ENCODE results near the gene PSORS1C2.
"Not testable (repeated sequence)": the region's sequence is repeated elsewhere in the genome, so short reads cannot be mapped to it uniquely, and the experiment has no call there.

The PSORS1C2 gene

DNA sequence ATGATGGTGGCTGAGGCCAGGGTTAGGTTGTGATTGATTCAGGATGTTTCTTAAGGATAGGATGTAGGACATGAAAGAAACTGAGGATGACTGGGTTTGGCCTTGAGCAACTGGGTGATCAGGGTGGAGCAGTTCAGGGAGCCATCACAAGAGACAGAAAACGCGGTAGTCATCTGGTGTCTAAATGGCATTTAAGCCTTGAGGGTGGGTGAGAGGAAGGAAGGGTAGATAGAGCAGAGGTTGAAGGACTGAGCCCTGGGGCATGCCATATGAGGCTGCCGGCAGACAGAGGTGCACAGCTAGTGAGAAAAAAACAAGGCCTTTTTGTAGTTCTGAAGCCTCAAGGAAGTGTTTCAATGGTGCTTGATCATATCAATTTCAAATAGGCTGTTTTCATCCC, 29.7 kb upstream of the PSORS1C2 start:
- no peak for DNase-seq (ENCODE audit: low read depth, low spot score)

DNA sequence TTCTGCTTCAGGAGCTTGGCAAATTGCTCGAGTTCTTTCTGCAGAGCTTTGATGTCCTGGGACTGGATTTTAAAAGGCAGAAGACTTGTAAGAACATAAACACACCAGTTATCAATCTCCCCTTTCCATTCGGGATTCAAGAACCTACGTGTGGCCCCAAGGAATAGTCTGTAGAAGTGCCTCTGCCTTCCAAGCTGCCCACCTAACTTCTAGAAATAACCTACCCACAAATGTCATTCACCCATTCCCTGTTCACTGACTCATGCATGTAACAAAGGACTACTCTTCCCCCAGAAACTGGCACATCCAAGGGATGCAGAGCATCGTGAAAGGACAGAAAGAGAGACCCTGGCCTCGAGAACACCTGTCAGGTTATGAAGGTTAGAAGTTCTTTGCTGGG, 27.1 kb upstream of the PSORS1C2 start:
- DNase-seq (ENCODE audit: low read depth, low spot score): no peak
- no peak overlapping the region for H3K27ac ChIP-seq

More for the DNA sequence above, 29.7 kb upstream of the PSORS1C2 start:
- no peak overlapping the region for H3K27ac ChIP-seq

DNA sequence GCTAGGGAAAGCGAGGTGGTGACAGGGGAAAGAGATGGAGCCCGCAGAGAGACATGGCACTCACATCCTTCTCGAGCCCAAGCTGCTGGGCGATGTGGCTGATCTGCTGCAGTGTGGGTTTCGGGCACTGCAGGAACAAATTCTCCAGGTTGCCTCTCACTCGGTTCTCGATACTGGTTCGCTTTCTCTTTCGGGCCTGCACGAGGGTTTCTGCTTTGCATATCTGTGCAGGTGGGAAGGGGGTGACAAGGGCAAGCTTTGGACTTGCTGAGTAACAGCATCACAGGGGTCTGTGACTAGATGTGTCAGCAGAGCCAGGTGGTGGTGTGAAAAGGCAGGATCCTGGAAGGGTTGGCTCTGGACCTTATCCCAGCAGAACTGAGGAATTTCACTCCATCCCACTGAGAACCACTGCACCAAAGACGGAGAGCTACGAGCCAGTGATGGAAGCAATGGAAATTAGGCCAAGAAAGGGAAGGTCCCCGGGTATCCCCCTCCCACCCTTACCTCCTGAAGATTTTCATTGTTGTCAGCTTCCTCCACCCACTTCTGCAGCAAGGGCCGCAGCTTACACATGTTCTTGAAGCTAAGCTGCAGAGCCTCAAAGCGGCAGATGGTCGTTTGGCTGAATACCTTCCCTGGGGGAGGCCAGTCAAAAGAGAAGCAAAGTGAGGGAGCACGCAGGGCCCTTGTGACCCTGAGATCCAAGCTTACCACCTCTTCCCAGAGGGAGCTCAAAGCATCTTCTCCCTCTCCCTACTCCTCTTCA, 26.4 kb upstream of the PSORS1C2 start:
- not testable (repeated sequence) for DNase-seq (ENCODE audit: low read depth, low spot score); H3K27ac ChIP-seq

DNA sequence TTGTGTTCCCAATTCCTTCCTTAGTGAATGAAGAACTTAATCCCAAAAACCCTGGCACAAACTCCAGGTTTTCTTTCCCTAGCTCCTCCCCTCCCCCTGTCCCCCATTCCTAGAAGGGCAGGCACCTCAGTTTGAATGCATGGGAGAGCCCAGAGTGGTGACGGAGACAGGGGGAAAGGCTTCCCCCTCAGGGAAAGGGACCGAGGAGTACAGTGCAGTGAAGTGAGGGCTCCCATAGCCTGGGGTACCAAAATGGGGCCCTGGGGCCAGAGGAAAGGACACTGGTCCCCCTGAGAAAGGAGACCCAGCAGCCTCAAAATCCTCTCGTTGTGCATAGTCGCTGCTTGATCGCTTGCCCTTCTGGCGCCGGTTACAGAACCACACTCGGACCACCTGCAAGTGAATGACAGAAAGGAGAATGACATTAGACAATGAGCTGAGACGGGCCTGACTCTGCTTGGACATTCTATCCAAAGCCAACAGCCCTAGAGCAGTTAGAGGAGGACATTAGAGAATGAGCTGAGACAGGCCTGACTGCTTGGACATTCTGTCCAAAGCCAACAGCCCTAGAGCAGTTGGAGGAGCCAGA, 25.7 kb upstream of the PSORS1C2 start:
- not testable (repeated sequence) for DNase-seq (ENCODE audit: low read depth, low spot score); H3K27ac ChIP-seq

DNA sequence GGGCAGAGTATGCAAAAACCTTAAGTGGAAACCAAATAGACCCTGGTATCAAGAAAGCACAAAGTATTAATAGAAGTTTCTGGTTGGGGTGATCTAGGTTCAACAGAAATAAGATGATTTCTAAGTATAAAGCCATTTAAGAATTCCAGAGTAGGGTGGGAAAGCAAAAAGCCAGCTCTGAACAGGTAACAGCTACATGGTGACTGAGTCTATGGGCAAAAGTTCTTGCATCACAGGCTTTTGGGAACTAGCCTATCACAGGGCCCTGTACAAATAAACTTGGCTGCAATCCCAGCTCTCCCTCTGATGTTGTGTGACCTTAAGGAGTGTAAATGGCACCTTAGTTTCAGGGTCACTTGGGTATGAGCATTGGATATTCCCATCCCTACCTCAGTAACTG, 25.1 kb upstream of the PSORS1C2 start:
- DNase-seq (ENCODE audit: low read depth, low spot score): no peak
- no peak overlapping the region for H3K27ac ChIP-seq

DNA sequence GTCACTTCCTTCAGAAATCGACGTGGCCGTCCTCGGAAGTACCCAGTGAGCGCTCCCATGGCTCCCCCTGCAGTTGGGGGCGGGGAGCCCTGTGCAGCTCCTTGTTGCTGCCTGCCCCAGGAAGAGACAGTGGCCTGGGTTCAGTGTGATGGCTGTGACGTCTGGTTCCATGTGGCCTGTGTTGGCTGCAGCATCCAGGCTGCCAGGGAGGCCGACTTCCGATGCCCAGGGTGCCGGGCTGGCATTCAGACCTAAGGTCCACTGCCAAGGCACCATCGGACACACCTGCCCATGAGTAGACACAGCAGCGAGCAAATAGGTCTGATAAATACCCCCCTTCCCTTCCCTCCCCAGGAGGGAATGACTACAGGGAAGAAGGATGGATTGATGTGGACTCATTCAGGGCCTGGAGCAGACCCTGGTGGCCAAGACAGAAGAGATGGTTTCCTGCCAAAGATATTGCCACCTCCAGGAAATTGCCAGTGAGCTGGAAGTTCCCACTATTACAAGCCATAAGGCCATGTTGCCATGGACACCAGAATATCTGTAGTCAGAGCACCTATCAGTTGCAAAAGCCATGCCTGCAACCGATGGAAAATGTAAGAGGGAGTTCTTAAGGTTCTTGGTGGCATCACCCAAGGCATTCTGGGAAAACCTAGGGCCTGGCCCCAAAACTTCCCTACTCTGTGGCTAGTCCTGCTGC, 23.7 kb upstream of the PSORS1C2 start:
- no peak overlapping the region for H3K27ac ChIP-seq

DNA sequence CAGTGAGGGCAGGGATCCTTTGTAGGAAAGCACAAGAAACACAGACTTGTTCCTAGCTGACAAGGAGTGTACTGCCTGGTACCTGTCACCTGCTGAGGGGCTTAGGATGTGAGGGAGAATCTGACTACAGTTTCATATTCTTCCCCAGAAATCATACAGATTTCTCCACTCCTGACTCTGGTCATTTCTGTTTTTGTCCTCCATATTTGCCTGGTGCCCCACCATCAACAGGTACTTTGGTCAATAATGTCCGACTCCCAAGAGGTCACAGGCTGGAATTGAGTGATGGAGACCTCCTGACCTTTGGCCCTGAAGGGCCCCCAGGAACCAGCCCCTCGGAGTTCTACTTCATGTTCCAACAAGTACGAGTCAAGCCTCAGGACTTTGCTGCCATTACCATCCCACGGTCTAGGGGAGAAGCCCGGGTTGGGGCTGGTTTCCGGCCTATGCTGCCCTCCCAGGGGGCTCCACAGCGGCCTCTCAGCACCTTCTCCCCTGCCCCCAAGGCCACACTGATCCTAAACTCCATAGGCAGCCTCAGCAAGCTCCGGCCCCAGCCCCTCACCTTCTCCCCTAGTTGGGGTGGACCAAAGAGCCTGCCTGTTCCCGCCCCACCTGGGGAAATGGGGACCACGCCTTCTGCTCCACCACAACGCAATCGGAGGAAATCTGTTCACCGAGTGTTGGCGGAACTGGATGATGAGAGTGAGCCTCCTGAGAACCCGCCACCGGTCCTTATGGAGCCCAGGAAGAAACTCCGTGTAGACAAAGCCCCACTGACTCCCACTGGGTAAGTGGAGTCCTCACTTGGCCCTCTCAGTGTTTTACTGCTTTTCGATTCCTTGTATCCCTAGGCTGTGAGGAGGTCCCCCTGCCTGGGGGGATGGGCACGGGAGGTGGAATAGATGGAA, 22.6 kb upstream of the PSORS1C2 start:
- H3K27ac ChIP-seq: no peak overlapping the region
- no peak for DNase-seq (ENCODE audit: low read depth, low spot score)

More for the DNA sequence above, 23.7 kb upstream of the PSORS1C2 start:
- no peak for DNase-seq (ENCODE audit: low read depth, low spot score)

DNA sequence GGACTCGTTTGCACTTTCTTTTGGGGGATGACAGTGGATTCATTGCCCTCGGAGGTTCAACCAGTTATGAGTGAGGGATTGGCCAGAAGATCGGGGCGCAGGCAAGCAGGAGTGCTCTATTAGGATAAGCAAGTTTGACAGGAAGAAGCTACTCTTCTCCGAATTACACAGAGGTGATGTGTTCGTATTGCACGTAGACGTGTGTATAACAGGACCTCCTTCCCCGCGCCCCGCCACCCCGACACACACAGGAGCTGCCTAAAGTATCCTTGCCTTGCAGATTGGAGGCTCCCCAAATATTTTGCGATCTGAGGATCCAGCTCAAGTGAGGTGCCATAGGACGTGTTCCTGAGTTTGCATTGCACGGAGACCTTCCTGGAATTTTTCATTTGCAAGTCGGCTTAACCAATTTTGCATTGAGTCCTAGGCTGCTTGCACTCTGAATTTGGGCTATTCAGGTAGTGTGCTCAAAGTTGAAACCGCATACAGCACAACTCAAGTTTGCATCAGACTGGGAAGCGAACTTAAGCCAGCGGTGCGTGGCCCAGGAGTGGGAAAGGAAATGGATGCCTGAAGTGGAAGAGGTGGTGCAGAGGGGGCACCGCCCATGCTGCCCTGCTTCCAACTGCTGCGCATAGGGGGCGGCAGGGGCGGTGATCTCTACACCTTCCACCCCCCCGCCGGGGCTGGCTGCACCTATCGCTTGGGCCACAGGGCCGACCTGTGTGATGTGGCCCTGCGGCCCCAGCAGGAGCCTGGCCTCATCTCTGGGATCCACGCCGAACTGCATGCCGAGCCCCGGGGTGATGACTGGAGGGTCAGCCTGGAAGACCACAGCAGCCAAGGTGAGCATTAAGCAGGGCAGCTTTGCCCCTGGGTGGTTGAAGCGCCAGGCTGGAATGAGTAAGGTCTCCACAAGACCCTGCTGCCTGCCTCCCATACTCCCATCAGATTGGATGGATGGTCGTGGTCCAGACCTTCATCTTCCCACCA, 20.3 kb upstream of the PSORS1C2 start:
- no peak for DNase-seq (ENCODE audit: low read depth, low spot score)

DNA sequence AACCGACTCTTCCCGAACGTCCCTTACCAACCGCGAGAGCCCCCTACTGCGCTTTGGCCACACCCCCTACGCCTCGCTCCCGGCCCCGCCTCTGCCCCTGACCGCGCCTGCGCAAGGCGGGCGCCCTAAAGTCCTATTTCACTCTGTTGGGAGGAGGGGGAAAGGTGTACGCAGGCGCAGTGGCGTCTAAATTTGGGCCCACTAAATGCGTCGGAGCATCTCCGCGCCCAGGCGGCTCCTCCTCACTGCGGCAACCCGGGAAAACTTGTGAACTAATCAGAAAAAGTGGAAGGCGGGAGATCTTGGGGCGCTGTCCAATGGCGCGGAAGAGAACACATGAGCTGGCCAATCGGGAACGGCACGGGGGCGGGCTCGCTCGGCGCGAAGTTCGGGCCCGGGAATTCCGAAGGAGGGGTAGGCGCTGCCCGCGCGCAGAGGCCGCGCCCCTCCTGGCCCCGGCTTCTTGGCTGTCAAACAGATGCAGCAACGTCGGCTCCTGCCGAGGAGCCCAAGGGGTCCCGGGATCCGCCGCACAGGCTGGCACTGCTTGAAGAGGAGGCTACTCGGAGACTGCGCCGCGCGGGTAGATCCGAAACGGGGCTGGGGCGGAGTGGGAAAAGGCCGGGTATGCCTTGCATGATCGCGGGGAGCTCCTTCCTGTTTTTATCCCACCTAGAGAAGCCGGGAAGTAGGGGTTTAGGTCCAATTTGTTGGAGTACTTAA, 19.4 kb upstream of the PSORS1C2 start, which contains the start of gene TCF19:
TSS of gene TCF19 (plus strand) at position 450 of the 723 bp plus-strand sequence. CDS start 881 bp downstream, outside the sequence.
- peak; percentile 90 for DNase-seq (ENCODE audit: low read depth, low spot score)
- peak within 1 kb of the TSS; percentile 22 for H3K27ac ChIP-seq

More for the DNA sequence above, 20.3 kb upstream of the PSORS1C2 start:
- H3K27ac ChIP-seq: peak overlapping the region; percentile 13

DNA sequence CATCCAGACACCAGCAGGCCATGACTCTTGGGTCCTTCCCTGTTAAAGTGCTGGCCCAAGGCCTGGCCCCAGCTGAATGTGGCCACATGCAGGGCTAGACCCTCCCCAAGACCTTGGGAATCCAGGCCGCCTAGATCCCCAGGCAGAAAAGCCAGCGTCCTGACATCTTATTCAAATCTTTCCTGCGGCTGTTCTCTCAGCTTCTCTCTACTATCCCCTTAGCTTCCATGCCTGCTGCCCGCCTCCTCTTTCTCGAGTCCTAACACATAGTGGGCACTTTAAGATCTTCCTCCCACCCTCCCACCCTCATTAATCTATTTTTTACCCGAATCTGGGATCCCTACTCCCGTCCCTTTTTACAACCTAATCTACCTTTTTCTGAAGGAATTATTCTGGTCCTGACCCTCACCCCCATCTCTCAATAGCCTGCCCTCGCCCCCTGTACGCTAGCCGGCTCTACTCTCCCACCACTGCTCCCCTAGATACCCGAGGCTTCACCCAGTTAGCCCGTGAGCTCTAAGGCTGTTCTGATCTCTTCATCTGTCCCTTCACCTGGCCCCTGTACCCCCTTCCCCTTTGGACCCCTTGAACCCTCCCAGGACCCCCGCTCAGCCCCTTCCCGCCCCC, 18.8 kb upstream of the PSORS1C2 start, which contains the start of gene CCHCR1:
TSS of gene CCHCR1 (minus strand) at position 290 of the 627 bp plus-strand sequence. CDS start at position 88, 202 bp downstream.
- peak within 1 kb of the TSS; percentile 22 for H3K27ac ChIP-seq
- no peak for DNase-seq (ENCODE audit: low read depth, low spot score)

DNA sequence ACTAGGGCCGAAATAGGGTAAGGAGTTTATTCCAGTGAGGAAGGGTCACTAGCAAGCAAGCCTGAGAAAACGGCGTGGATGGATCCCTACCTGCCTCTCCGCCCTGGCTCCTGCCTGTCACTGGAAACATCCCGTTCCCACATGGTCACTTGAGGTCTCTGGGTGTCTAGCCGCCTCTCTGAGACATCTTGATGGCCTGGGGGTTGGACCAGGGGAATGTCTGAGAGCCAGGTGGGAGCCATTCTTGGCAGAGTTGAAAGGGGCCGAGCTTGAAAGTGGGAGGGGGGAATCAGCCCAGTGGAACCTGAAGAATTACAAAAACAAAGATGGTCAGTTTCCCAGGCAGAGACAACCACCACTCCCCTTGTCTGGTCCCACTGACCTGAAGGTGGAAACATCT, 17.8 kb upstream of the PSORS1C2 start:
- no peak overlapping the region for H3K27ac ChIP-seq
- no peak for DNase-seq (ENCODE audit: low read depth, low spot score)

DNA sequence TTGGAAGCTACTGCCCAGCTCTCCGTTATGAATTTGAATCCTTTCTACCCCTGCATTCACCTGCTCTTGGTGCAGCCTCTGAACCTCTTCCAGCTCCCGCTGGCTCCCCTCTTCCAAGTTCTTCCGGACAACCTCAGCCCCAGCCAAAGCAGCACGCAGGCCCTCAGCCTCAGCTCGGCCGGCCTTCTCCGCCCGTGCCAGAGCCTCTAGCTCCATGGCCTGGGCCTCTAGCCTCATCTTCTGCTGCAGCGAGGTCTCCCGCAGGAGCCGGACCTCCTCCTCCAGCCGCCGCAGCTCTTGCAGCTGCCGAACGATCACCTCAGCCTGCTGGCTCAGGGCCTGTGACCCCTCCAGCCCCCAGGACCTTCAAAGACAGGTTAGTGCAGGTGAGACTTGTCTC, 15.6 kb upstream of the PSORS1C2 start:
- no peak for DNase-seq (ENCODE audit: low read depth, low spot score)
- no peak overlapping the region for H3K27ac ChIP-seq

DNA sequence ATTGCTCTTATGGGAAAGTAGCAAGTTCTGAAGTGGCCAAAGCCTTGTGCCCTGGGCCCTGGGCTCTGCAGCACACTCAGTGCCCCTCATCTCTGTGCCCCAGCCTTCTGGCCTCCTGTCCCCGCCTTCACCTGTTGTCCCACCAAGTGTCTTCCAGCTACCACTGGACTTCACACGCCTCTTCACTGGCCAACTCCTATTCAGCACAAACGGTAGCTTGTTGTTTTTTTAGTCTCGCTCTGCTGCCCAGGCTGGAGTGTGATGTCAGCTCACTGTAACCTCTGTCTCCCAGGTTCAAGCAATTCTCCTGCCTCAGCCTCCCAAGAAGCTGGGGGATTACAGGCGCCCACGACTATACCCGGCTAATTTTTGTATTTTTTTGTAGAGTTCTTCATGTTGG, 13.9 kb upstream of the PSORS1C2 start:
- DNase-seq (ENCODE audit: low read depth, low spot score): no peak
- H3K27ac ChIP-seq: no peak overlapping the region

DNA sequence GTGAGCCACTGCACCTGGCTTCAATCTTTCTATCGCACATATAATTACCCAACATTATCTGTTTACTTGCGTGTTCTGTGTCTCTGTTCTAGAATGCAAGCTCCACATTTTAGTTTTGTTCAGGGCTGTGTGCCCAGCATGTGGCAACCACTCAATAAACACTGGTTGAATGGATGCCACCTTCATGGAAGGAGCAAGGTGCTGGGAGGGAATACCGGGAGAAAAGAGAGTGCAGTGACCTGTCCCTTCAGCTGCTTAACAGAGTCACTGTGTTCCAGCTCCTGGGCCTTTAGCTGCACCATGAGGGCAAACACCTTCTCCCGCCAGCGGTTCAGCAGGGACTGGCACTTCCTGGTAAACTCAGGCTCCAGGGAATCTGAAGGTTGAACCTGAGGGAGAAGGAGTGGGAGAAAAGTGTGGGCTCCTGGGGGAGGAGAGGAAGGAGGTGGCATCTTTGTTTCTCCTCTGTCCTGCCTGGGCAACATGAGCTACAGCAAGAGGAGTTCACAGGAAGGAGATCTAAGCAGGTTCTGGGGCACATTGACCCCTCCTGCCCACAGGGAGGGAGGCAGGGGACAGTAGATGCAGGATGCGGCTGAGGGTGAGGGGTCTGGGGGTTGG, 11.1 kb upstream of the PSORS1C2 start:
- no peak overlapping the region for H3K27ac ChIP-seq
- no peak for DNase-seq (ENCODE audit: low read depth, low spot score)

DNA sequence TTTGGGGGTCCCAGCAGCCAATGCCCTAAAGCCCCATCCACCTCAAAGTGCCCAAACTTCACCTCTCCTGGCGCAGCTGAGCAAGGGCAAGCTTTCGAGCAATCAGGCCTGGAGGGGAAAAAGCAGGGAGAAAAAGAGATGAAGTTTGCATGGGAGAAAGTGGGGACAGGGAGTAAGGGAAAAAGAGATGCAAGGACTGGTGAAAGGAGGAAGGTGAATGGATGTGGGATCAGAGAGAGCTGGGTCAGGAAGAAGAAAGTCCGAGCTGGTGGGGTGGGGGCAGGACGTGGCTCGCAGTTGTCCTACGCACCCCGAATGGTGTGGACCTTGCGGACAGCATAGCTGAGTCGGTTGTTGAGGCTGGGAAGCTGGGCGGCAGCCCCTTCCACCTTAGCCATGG, 6.5 kb upstream of the PSORS1C2 start:
- DNase-seq (ENCODE audit: low read depth, low spot score): no peak
- no peak overlapping the region for H3K27ac ChIP-seq

DNA sequence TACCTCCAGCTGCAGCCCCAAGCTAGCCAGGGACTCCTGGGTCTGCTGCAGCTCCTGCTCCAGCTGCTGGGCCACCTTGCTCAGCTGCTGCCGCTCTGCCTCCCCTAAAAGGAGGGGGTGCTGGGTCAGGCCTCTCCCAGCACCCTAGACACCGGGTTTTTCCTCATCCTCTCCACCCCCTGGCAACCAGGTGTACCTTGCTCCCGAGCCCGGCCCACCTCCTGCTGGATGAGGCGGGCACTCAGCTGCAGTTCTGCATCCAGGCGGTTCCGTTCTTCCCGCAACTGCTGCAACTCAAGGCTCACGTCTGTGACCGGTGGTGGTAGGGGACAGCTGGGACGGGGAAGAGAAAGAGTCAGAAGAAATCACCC, 6.1 kb upstream of the PSORS1C2 start:
- H3K27ac ChIP-seq: no peak overlapping the region
- DNase-seq (ENCODE audit: low read depth, low spot score): no peak

DNA sequence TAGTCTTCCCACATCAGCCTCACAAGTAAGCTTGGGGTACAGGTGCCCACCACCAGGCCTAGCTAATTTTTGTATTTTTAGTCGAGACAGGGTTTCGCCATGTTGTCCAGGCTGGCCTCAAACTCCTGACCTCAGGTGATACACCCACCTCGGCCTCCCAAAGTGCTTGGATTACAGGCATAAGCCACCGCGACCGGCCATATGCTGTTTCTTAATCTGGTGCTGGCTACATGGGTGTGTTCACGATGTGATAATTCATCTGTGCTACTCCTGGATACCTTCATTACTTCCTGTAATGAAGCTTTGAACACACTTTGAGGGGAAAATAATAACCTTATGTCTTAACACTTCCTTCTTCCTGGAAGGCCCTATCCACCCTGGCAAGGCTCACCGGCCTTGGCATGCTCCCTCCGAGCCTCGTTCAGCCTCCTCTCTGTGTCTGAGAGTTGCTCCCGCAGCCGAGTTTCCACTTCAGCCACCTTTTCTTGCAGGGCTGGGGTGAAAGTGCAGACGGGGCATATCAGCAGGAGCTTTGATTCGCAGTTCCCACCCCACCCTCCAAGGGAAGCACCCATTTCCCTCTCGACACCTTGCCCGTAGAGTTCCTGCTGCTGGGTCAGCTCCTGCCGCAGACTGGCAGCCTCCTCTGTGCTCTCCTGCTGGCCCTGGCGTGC, 5.6 kb upstream of the PSORS1C2 start:
- H3K27ac ChIP-seq: no peak overlapping the region
- DNase-seq (ENCODE audit: low read depth, low spot score): no peak

Data from epithelial cell of prostate (primary cell).